Left lung (tissue), 10 donors: ENCODE measurements around the gene EPHB1. TPM values are rescaled to one million over a fixed set of nuclear protein-coding genes. Genes with fewer than 3 reads are reported as not detected.

Source experiments
- ATAC-seq: fragments of 200-7000 bp; cut with Tn5 transposase; one replicate; pipeline ENCODE4 v1.9.1; 2020; ENCODE audit warnings: moderate library complexity
- DNase-seq, 4 donors: peaks; one replicate each; pipeline ENCODE4 v3.0.0-alpha.2; 2013 to 2020
- H3K27ac ChIP-seq, 2 donors: fragments of 200-600 bp; sonication (generic) in 1 of 2; one replicate each; pipeline versions ENCODE4 v1.5.0 to v1.8.0; 2020 to 2021
- H3K27me3 ChIP-seq, 2 donors: fragments of 200-600 bp; sonication (generic) in 1 of 2; one replicate each; pipeline versions ENCODE4 v1.5.0 to v1.8.0; 2020 to 2021
- H3K36me3 ChIP-seq, 2 donors: fragments of 200-600 bp; sonication (generic) in 1 of 2; one replicate each; pipeline versions ENCODE4 v1.5.0 to v1.8.0; 2020 to 2021
- H3K4me1 ChIP-seq, 2 donors: fragments of 200-600 bp; one replicate each; pipeline ENCODE4 v1.8.0; 2021
- H3K4me3 ChIP-seq, 2 donors: fragments of 200-600 bp; sonication (generic) in 1 of 2; one replicate each; pipeline versions ENCODE4 v1.5.0 to v1.8.0; 2020 to 2021; ENCODE audit warnings: mild to moderate bottlenecking in 1 of 2
- H3K9me3 ChIP-seq, 2 donors: fragments of 200-600 bp; sonication (generic) in 1 of 2; one replicate each; pipeline versions ENCODE4 v1.5.0 to v1.8.0; 2020 to 2021
- CTCF ChIP-seq, 2 donors: fragments of 200-600 bp; sonication (generic) in 1 of 2; IDR thresholded peaks; one replicate each; pipeline versions ENCODE4 v1.5.0 to v1.8.0; 2021; ENCODE audit warnings: antibody characterized with exemption in 2 of 2
- intact Hi-C, 2 donors: fragments of 100-400 bp; cut with DNase I; formaldehyde crosslinking; loops; one replicate each; pipeline versions ENCODE4 v1.11.2 to v1.14.2; 2022
- polyA plus RNA-seq, 6 donors: library from polyadenylated mRNA; unstranded; fragments of 120-200 nt; gene quantifications; one replicate each; pipeline ENCODE4 v1.2.1, GENCODE V29; 2013; ENCODE audit not compliant: insufficient read length in 6 of 6
- total RNA-seq, 2 donors: library from RNA; stranded (reverse); fragmentation: NEBNext Ultra II Directional; extraction: Animal tissue kit (Norgen Biotek cat#: 25700); gene quantifications; one replicate each; pipeline ENCODE4 v1.2.1, GENCODE V29; 2021
- donor health status: DM: no; HTN: yes; CAD: no.
- donor health status: DM: no; HTN: no; CAD: no.

Gene EPHB1
- total and polyA plus RNA-seq, 8 donors: 1.1 to 4.3 (median 2.7) TPM

GRCh38 chr3:135076341-135076740 lies 281.3 kb downstream of the EPHB1 start:
- no peak for DNase-seq
- no peak for ATAC-seq
- H3K36me3 ChIP-seq: no peaks in the 10 kb centered on the region

GRCh38 chr3:135077186-135077585 lies 282.1 kb downstream of the EPHB1 start:
- TF ChIP-seq CTCF (IDR thresholded peaks at IDR 0.05): no peak
- ATAC-seq: no peak
- no peak overlapping the region for H3K4me3 ChIP-seq
- intact Hi-C loops: no loop called here
- H3K27ac ChIP-seq: no peak overlapping the region
- peaks cover 0 to 3% of the 10 kb centered on the region in 2 donors for H3K9me3 ChIP-seq
- no peaks in the 10 kb centered on the region for H3K36me3 ChIP-seq
- no peaks in the 10 kb centered on the region for H3K4me1 ChIP-seq
- no peak for DNase-seq
- H3K27me3 ChIP-seq: no peaks in the 10 kb centered on the region

More at GRCh38 chr3:135076341-135076740, 281.3 kb downstream of the EPHB1 start:
- intact Hi-C loops: no loop called here
- H3K27ac ChIP-seq: no peak overlapping the region
- H3K4me1 ChIP-seq: no peaks in the 10 kb centered on the region
- H3K27me3 ChIP-seq: no peaks in the 10 kb centered on the region
- peaks cover 0 to 3% of the 10 kb centered on the region in 2 donors for H3K9me3 ChIP-seq
- TF ChIP-seq CTCF (IDR thresholded peaks at IDR 0.05): no peak
- H3K4me3 ChIP-seq: no peak overlapping the region

- ATAC-seq: no peak
- DNase-seq: no peak
- Histone ChIP-seq H3K9me3 (no peaks in the 10 kb centered on the region), H3K27ac (no peak overlapping the region), H3K36me3 (no peaks in the 10 kb centered on the region), H3K27me3 (no peaks in the 10 kb centered on the region), H3K4me1 (no peaks in the 10 kb centered on the region), H3K4me3 (no peak overlapping the region)
- intact Hi-C loops: no loop called here
- TF ChIP-seq CTCF (IDR thresholded peaks at IDR 0.05): no peak
Measured at GRCh38 chr3:135078283-135078682, 283.2 kb downstream of the EPHB1 start.

GRCh38 chr3:135079095-135079494 lies 284.0 kb downstream of the EPHB1 start:
- Histone ChIP-seq H3K4me1 (no peaks in the 10 kb centered on the region), H3K27me3 (no peaks in the 10 kb centered on the region), H3K36me3 (no peaks in the 10 kb centered on the region), H3K27ac (no peak overlapping the region), H3K9me3 (no peaks in the 10 kb centered on the region), H3K4me3 (no peak overlapping the region)
- intact Hi-C loops: no loop called here
- no peak for DNase-seq
- TF ChIP-seq CTCF (IDR thresholded peaks at IDR 0.05): no peak
- ATAC-seq: no peak

- intact Hi-C loops: no loop called here
- Histone ChIP-seq H3K27me3 (no peaks in the 10 kb centered on the region), H3K4me3 (no peak overlapping the region), H3K4me1 (no peaks in the 10 kb centered on the region), H3K27ac (no peak overlapping the region), H3K36me3 (no peaks in the 10 kb centered on the region), H3K9me3 (no peaks in the 10 kb centered on the region)
- no peak for TF ChIP-seq CTCF (IDR thresholded peaks at IDR 0.05)
- no peak for ATAC-seq
- no peak for DNase-seq
Measured at GRCh38 chr3:135081451-135081850, 286.4 kb downstream of the EPHB1 start.
